HEK293T (cell line): ENCODE measurements around the gene C14orf132.
"Not testable (repeated sequence)": the region's sequence is repeated elsewhere in the genome, so short reads cannot be mapped to it uniquely, and the experiment has no call there.

Experiments
- CTCF ChIA-PET: fragments of 350-600 bp; formaldehyde crosslinking; extraction: SDS; loops from one replicate; lab custom pipeline; 2021; ENCODE audit warnings: antibody characterized with exemption, inconsistent platforms; lab: Yijun Ruan, JAX
- POLR2A ChIA-PET: fragments of 350-600 bp; formaldehyde crosslinking; extraction: SDS; loops from one replicate; lab custom pipeline; 2020; ENCODE audit warnings: antibody characterized with exemption, inconsistent platforms; lab: Yijun Ruan, JAX
- DNase-seq: peaks from one replicate; pipeline ENCODE4 v3.0.0; 2012; ENCODE audit warnings: mixed read lengths; ENCODE audit errors: extremely low spot score
- ARNT ChIP-seq: fragments of 450-650 bp; IDR thresholded peaks from 2 replicates; pipeline ENCODE4 v1.6.1; 2017; ENCODE audit warnings: mild to moderate bottlenecking
- BHLHE40 ChIP-seq: fragments of 450-650 bp; IDR thresholded peaks from 2 replicates; pipeline ENCODE4 v1.6.1; 2016; ENCODE audit warnings: mild to moderate bottlenecking, moderate library complexity, borderline replicate concordance
- CTBP1 ChIP-seq: fragments of 450-650 bp; IDR thresholded peaks from 2 replicates; pipeline ENCODE4 v1.6.1; 2016; ENCODE audit warnings: borderline replicate concordance
- ELF4 ChIP-seq: fragments of 450-650 bp; IDR thresholded peaks from 2 replicates; pipeline ENCODE4 v1.6.1; 2017; ENCODE audit warnings: antibody characterized with exemption
- FOXA1 ChIP-seq: fragments of 450-650 bp; IDR thresholded peaks from 2 replicates; pipeline ENCODE4 v1.6.1; 2016; ENCODE audit warnings: mild to moderate bottlenecking
- FOXK2 ChIP-seq: fragments of 450-650 bp; IDR thresholded peaks from 2 replicates; pipeline ENCODE4 v1.6.1; 2016; ENCODE audit warnings: mild to moderate bottlenecking
- FOXM1 ChIP-seq: fragments of 450-650 bp; IDR thresholded peaks from 2 replicates; pipeline ENCODE4 v1.6.1; 2017; ENCODE audit warnings: mild to moderate bottlenecking, borderline replicate concordance
- HDGF ChIP-seq: fragments of 450-650 bp; IDR thresholded peaks from 2 replicates; pipeline ENCODE4 v1.6.1; 2017; ENCODE audit warnings: antibody characterized with exemption, borderline replicate concordance
- L3MBTL2 ChIP-seq: fragments of 450-650 bp; conservative IDR thresholded peaks from 2 replicates; pipeline ENCODE4 v1.6.1; 2016; ENCODE audit warnings: mild to moderate bottlenecking
- LEF1 ChIP-seq: fragments of 450-650 bp; IDR thresholded peaks from 2 replicates; pipeline ENCODE4 v1.6.1; 2017; ENCODE audit warnings: mild to moderate bottlenecking, borderline replicate concordance
- NFRKB ChIP-seq: fragments of 450-650 bp; IDR thresholded peaks from 2 replicates; pipeline ENCODE4 v1.6.1; 2016; ENCODE audit warnings: mild to moderate bottlenecking, moderate library complexity
- PKNOX1 ChIP-seq: fragments of 450-650 bp; IDR thresholded peaks from 2 replicates; pipeline ENCODE4 v1.6.1; 2016
- SP1 ChIP-seq: fragments of 450-650 bp; IDR thresholded peaks from 2 replicates; pipeline ENCODE4 v1.6.1; 2017
- SUZ12 ChIP-seq: fragments of 450-650 bp; IDR thresholded peaks from 2 replicates; pipeline ENCODE4 v1.6.1; 2016; ENCODE audit warnings: mild to moderate bottlenecking
- TARDBP ChIP-seq: fragments of 450-650 bp; IDR thresholded peaks from 2 replicates; pipeline ENCODE4 v1.6.1; 2016
- ZNF384 ChIP-seq: fragments of 450-650 bp; IDR thresholded peaks from 2 replicates; pipeline ENCODE4 v1.6.1; 2016

C14orf132 gene

GRCh38 chr14:96067985-96068930 is 29.1 kb downstream of the C14orf132 start:
- CTCF ChIA-PET = no interaction called here
- TF ChIP-seq ELF4 = no peak
- no peak for TF ChIP-seq FOXK2
- TF ChIP-seq CTBP1 = no peak
- TF ChIP-seq TARDBP = no peak
- no peak for TF ChIP-seq FOXM1
- no peak for TF ChIP-seq L3MBTL2
- no peak for TF ChIP-seq SUZ12
- no peak for TF ChIP-seq LEF1
- no peak for TF ChIP-seq FOXA1
- no peak for TF ChIP-seq ARNT
- no peak for TF ChIP-seq NFRKB
- no peak for TF ChIP-seq SP1
- no peak for TF ChIP-seq ZNF384
- TF ChIP-seq PKNOX1 = no peak
- TF ChIP-seq HDGF = no peak
- TF ChIP-seq BHLHE40 = no peak
- no peak for DNase-seq
- POLR2A ChIA-PET = no interaction called here

- TF ChIP-seq FOXM1 (no peak), FOXA1 (no peak), FOXK2 (no peak), SP1 (no peak)
- POLR2A ChIA-PET = no interaction called here
- no peak for DNase-seq
- CTCF ChIA-PET = no interaction called here
Observed at GRCh38 chr14:96069421-96069820, 30.3 kb downstream of the C14orf132 start.

GRCh38 chr14:96071561-96071960 is 32.4 kb downstream of the C14orf132 start:
- DNase-seq = no peak
- ChIA-PET POLR2A (no interaction called here), CTCF (interaction anchor here (0.6 kb wide), 1 partner anchor 1150 kb away, joined by 3 read pairs; no protein-coding TSS in a partner anchor)
- TF ChIP-seq SUZ12 (no peak), PKNOX1 (no peak), L3MBTL2 (no peak), ZNF384 (no peak)

GRCh38 chr14:96072076-96072475 is 32.9 kb downstream of the C14orf132 start:
- POLR2A ChIA-PET = interaction anchor here (0.6 kb wide), 1 partner anchor 292 kb away, joined by 3 read pairs; no protein-coding TSS in a partner anchor
- CTCF ChIA-PET = no interaction called here

GRCh38 chr14:96072746-96073145 is 33.6 kb downstream of the C14orf132 start:
- DNase-seq = no peak
- TF ChIP-seq CTBP1 (no peak), BHLHE40 (no peak), TARDBP (no peak), ARNT (no peak), L3MBTL2 (no peak), FOXK2 (no peak), FOXA1 (no peak), FOXM1 (no peak), PKNOX1 (no peak)
- ChIA-PET POLR2A (interaction anchor here (0.6 kb wide), 1 partner anchor 292 kb away, joined by 3 read pairs; no protein-coding TSS in a partner anchor), CTCF (no interaction called here)

More at GRCh38 chr14:96072076-96072475, 32.9 kb downstream of the C14orf132 start:
- no peak for DNase-seq
- TF ChIP-seq PKNOX1 (no peak), TARDBP (no peak), SUZ12 (no peak), L3MBTL2 (no peak), FOXK2 (no peak), CTBP1 (no peak), ZNF384 (no peak), HDGF (no peak)

- DNase-seq, POLR2A ChIA-PET, CTCF ChIA-PET: not testable (repeated sequence)
Observed at GRCh38 chr14:96073260-96074039, 34.3 kb downstream of the C14orf132 start.
